Upper lobe of left lung (tissue), 6 donors: ENCODE measurements around the gene WDSUB1. TPM values are rescaled to one million over a fixed set of nuclear protein-coding genes. Genes with fewer than 3 reads are reported as not detected.

ENCODE experiments used
- ATAC-seq, 2 donors: fragments of 200-7000 bp; cut with Tn5 transposase; one replicate each; pipeline ENCODE4 v1.9.1; 2022; ENCODE audit warnings: mild to moderate bottlenecking in 2 of 2, moderate library complexity in 2 of 2; ENCODE audit not compliant: low FRiP score in 2 of 2
- DNase-seq, 2 donors: peaks; one replicate each; pipeline ENCODE4 v3.0.0-alpha.2; 2019 to 2020
- H3K27ac ChIP-seq, 4 donors: fragments of 200-600 bp; sonication (generic); one replicate each; pipeline ENCODE4 v1.5.1; 2016 to 2019
- H3K27me3 ChIP-seq, 4 donors: fragments of 200-600 bp; sonication (generic); one replicate each; pipeline ENCODE4 v1.5.1; 2017 to 2019
- H3K36me3 ChIP-seq, 4 donors: fragments of 200-600 bp; sonication (generic); one replicate each; pipeline ENCODE4 v1.5.1; 2016 to 2019
- H3K4me1 ChIP-seq, 4 donors: fragments of 200-600 bp; sonication (generic); one replicate each; pipeline ENCODE4 v1.5.1; 2018 to 2019
- H3K4me3 ChIP-seq, 4 donors: fragments of 200-600 bp; sonication (generic); one replicate each; pipeline ENCODE4 v1.5.1; 2017 to 2019; ENCODE audit warnings: mild to moderate bottlenecking in 2 of 4, moderate library complexity in 1 of 4
- H3K9me3 ChIP-seq, 4 donors: fragments of 200-600 bp; sonication (generic); one replicate each; pipeline ENCODE4 v1.5.1; 2018 to 2019
- CTCF ChIP-seq, 6 experiments: fragments of 450-650 bp in 4 of 6; fragments of 200-600 bp in 2 of 6; sonication (generic) in 2 of 6; IDR thresholded peaks; one replicate each; pipeline ENCODE4 v1.5.1; 2016 to 2019; ENCODE audit warnings: antibody characterized with exemption in 6 of 6
- EP300 ChIP-seq, 4 donors: sonication (generic); formaldehyde crosslinking; IDR thresholded peaks; one replicate each; pipeline ENCODE4 v1.5.1; 2017; ENCODE audit warnings: antibody characterized with exemption in 4 of 4, control low read depth in 2 of 4
- POLR2A ChIP-seq, 4 donors: fragments of 450-650 bp; IDR thresholded peaks; one replicate each; pipeline ENCODE4 v1.5.1; 2016 to 2017; ENCODE audit warnings: antibody characterized with exemption in 4 of 4, mild to moderate bottlenecking in 2 of 4
- POLR2AphosphoS5 ChIP-seq, 2 donors: sonication (generic); formaldehyde crosslinking; IDR thresholded peaks; one replicate each; pipeline ENCODE4 v1.5.1; 2017; ENCODE audit warnings: antibody characterized with exemption in 2 of 2
- WGBS, 2 donors: methylation state at CpG; one replicate each; pipeline ENCODE4 v1.1.5; 2017 to 2018; 5-methylcytosine and 5-hydroxymethylcytosine counted together
- total RNA-seq, 6 donors: library from RNA; depleted of rRNA in 4 of 6; stranded (reverse); fragments of >200 nt in 4 of 6; gene quantifications; one replicate each; pipeline versions ENCODE4 v1.1.0 to v1.2.1, GENCODE V29; 2016 to 2021
- donor health status: DM: no; HTN: no; CAD: no; lungs with moderate emphysema.
- donor health status: DM: no; HTN: yes; CAD: no; lungs with severe emphysema.

The WDSUB1 gene
- total RNA-seq, 6 donors from 2014 or later: 6.8 to 22.0 (median 13.9) TPM

- Histone ChIP-seq H3K4me1 (peaks cover 33 to 60% (median 44%) of the 10 kb centered on the region in 4 donors), H3K36me3 (peaks cover 2 to 71% (median 15%) of the 10 kb centered on the region in 4 donors), H3K4me3 (no peak overlapping the region), H3K9me3 (no peaks in the 10 kb centered on the region), H3K27ac (peak overlapping the region; percentile 72 to 80 (median 74)), H3K27me3 (no peaks in the 10 kb centered on the region)
- DNase-seq: no peak
- no peak for TF ChIP-seq CTCF (IDR thresholded peaks at IDR 0.05)
- no peak for TF ChIP-seq POLR2A (IDR thresholded peaks at IDR 0.05)
- no peak for TF ChIP-seq POLR2AphosphoS5 (IDR thresholded peaks at IDR 0.05)
- TF ChIP-seq EP300 (IDR thresholded peaks at IDR 0.05): no peak
- ATAC-seq: no peak
Observed at GRCh38 chr2:159226608-159227385, 59.7 kb downstream of the WDSUB1 start.

GRCh38 chr2:159226059-159226461, 60.4 kb downstream of the WDSUB1 start:
- Histone ChIP-seq H3K9me3 (no peaks in the 10 kb centered on the region), H3K27me3 (no peaks in the 10 kb centered on the region), H3K27ac (peak overlapping the region; percentile 72 to 80 (median 74)), H3K36me3 (peaks cover 2 to 71% (median 15%) of the 10 kb centered on the region in 4 donors), H3K4me1 (peaks cover 33 to 60% (median 44%) of the 10 kb centered on the region in 4 donors), H3K4me3 (no peak overlapping the region)
- ATAC-seq (peak; percentile 63 to 74), DNase-seq (peak in 1 of 2 donors; percentile 83)
- WGBS, 2 donors: 24 to 30% methylated on average over 5 of the region's 5 CpGs
- no peak for TF ChIP-seq CTCF (IDR thresholded peaks at IDR 0.05)
- TF ChIP-seq POLR2AphosphoS5 (IDR thresholded peaks at IDR 0.05): peak; percentile 56 to 59
- TF ChIP-seq POLR2A (IDR thresholded peaks at IDR 0.05): peak in 1 of 4 donors; percentile 14
- TF ChIP-seq EP300 (IDR thresholded peaks at IDR 0.05): peak in 1 of 4 donors; percentile 89

DNA sequence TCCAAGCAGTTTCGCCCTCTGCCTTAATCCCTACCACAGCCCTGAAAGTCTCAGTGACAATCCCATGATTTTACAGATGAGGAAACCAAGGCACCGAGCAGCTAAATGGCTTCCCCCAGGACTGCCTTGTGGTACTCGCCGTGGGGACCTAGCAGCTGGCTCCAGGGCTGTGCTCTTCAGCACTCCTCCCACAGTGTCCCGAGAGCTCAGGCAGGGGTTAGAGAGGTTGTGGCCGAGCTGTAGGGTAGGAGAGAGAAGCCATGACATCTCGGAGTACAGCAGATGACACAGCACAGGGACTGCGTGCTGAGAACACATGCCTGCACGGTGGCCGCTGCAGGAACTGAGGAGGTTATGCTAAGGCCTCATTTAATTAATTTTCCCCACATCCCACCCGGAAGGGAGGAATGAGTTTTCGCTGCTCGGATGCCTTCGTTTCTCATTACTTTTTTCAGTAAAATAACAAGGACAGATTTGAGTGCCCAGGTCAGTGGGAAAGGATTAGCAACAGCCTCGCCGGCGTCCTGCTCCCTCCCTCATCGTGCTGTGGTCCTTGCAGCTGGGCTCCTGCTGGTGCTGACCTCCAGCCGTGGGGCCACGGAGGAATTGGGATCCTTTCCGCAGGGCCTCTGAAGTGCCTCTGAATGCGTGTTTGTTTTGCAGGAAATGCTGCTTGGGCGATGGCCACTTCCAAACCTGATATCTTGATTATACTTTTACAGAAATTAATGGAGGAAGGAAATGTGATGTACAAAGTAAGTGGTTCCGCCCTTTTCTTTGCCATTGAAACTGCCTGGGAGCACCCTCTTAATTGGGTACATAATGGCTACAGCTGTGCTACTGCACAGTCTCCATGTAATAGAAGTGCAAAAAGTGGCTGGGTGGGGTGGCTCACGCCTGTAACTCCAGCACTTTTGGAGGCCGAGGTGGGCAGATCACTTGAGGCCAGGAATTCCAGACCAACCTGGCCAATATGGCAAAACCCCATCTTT, 61.2 kb downstream of the WDSUB1 start:
- DNase-seq: no peak
- Histone ChIP-seq H3K27ac (peak overlapping the region; percentile 72 to 80 (median 74)), H3K27me3 (no peaks in the 10 kb centered on the region), H3K4me3 (no peak overlapping the region), H3K36me3 (peaks cover 2 to 71% (median 15%) of the 10 kb centered on the region in 4 donors), H3K9me3 (no peaks in the 10 kb centered on the region), H3K4me1 (peaks cover 33 to 54% (median 41%) of the 10 kb centered on the region in 4 donors)
- TF ChIP-seq CTCF (IDR thresholded peaks at IDR 0.05): no peak
- peak; percentile 24 to 35 for TF ChIP-seq POLR2AphosphoS5 (IDR thresholded peaks at IDR 0.05)
- peak in 1 of 4 donors; percentile 39 for TF ChIP-seq EP300 (IDR thresholded peaks at IDR 0.05)
- WGBS, 2 donors: 63 to 70% methylated on average over 22 to 26 of the region's 26 CpGs
- ATAC-seq: peak in 1 of 2 donors; percentile 4

DNA sequence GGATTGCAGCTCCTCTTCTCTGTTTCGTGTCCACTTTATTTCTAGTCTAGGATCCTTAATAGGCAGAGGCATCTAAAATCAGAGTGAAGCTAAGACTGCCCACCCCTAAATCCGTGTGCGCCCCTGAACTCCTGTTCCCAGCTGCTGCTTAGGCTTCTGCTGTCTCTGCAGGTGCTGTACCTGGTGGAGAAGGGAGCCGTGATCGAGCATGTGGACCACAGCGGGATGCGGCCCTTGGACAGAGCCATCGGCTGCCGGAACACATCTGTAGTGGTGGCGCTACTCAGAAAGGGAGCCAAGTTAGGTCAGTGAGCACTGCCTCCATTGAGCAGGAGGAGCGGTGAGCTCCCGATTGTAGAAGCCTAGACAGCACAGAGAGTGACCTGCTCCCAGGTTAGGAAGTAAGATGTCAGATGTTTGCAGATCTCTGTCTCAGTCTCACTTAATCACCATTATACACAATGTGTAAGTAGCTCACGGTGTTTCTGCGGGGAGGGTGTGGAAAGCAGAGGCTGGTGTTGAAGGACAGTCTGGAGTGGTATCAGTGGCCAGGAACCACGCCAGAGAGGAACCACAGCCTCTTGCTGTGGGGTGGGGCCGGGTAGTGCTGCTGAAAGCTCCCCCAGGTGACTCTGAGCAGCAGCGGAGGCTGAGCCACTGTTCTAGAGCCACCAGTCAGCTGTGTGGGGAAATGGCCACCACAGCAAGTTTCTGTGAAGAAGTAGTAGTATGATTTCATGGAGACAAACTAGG, 62.3 kb downstream of the WDSUB1 start:
- Histone ChIP-seq H3K9me3 (no peaks in the 10 kb centered on the region), H3K27me3 (no peaks in the 10 kb centered on the region), H3K36me3 (peaks cover 2 to 71% (median 17%) of the 10 kb centered on the region in 4 donors), H3K4me1 (peaks cover 29 to 47% (median 36%) of the 10 kb centered on the region in 4 donors), H3K4me3 (no peak overlapping the region), H3K27ac (peak overlapping the region; percentile 45 to 78 (median 72))
- 84 to 85% methylated on average over 13 to 17 of the region's 17 CpGs for whole genome bisulfite sequencing, 2 donors
- no peak for TF ChIP-seq EP300 (IDR thresholded peaks at IDR 0.05)
- no peak for TF ChIP-seq POLR2A (IDR thresholded peaks at IDR 0.05)
- no peak for TF ChIP-seq POLR2AphosphoS5 (IDR thresholded peaks at IDR 0.05)
- no peak for TF ChIP-seq CTCF (IDR thresholded peaks at IDR 0.05)
- ATAC-seq: no peak
- no peak for DNase-seq
